HepG2 (cell line): Measurements from ENCODE around the gene SLC5A10. TPM values are rescaled to one million over a fixed set of nuclear protein-coding genes. Genes with fewer than 3 reads are reported as not detected.

Experiments used
- AKNA ChIP-seq: sonication (generic); formaldehyde crosslinking; IDR thresholded peaks from 2 replicates; pipeline ENCODE4 v1.4.0; 2020; ENCODE audit warnings: missing genetic modification reagents, borderline replicate concordance
- FOXK2 ChIP-seq: fragments of 450-650 bp; IDR thresholded peaks from 2 replicates; pipeline ENCODE4 v1.6.1; 2016
- HDAC2 ChIP-seq: sonication (generic); formaldehyde crosslinking; IDR thresholded peaks from 2 replicates; pipeline ENCODE4 v1.4.0; 2020; ENCODE audit warnings: missing genetic modification reagents
- KDM5B ChIP-seq: sonication (generic); formaldehyde crosslinking; IDR thresholded peaks from 2 replicates; pipeline ENCODE4 v1.4.0; 2020; ENCODE audit warnings: missing genetic modification reagents, mild to moderate bottlenecking, borderline replicate concordance
- NKX3-1 ChIP-seq: sonication (generic); formaldehyde crosslinking; IDR thresholded peaks from 2 replicates; pipeline ENCODE4 v1.5.0; 2020; ENCODE audit warnings: missing genetic modification reagents
- NR2F6 ChIP-seq, 2 experiments: IDR thresholded peaks; 2 replicates each; pipeline ENCODE4 v1.6.1; 2016; ENCODE audit warnings: antibody characterized with exemption in 1 of 2, mild to moderate bottlenecking in 1 of 2
- PBX2 ChIP-seq: IDR thresholded peaks from 2 replicates; pipeline ENCODE4 v1.6.1; 2016; ENCODE audit warnings: control low read depth
- POLR2AphosphoS5 ChIP-seq: IDR thresholded peaks from 2 replicates; pipeline ENCODE4 v1.6.1; 2012; ENCODE audit warnings: low read depth, low read length
- RCOR2 ChIP-seq: IDR thresholded peaks from 2 replicates; pipeline ENCODE4 v1.6.1; 2016; ENCODE audit warnings: missing biosample characterization, missing genetic modification reagents
- RXRA ChIP-seq: sonication (generic); formaldehyde crosslinking; IDR thresholded peaks from 2 replicates; pipeline ENCODE4 v1.5.1; 2020; ENCODE audit warnings: missing genetic modification reagents
- SP5 ChIP-seq: IDR thresholded peaks from 2 replicates; pipeline ENCODE4 v1.6.1; 2016; ENCODE audit warnings: low read depth, borderline replicate concordance
- ZFP91 ChIP-seq: sonication (generic); formaldehyde crosslinking; IDR thresholded peaks from 2 replicates; pipeline ENCODE4 v1.9.0; 2022; ENCODE audit warnings: missing genetic modification reagents, mild to moderate bottlenecking, borderline replicate concordance
- ZMYM2 ChIP-seq: sonication (generic); formaldehyde crosslinking; IDR thresholded peaks from 2 replicates; pipeline ENCODE4 v1.8.0; 2022; ENCODE audit warnings: mild to moderate bottlenecking, missing genetic modification reagents
- ZMYM3 ChIP-seq: sonication (generic); formaldehyde crosslinking; IDR thresholded peaks from 2 replicates; pipeline ENCODE4 v1.5.1; 2020; ENCODE audit warnings: mild to moderate bottlenecking, missing genetic modification reagents
- ZNF180 ChIP-seq: sonication (generic); formaldehyde crosslinking; IDR thresholded peaks from 2 replicates; pipeline ENCODE4 v1.4.0; 2020; ENCODE audit warnings: low read depth, missing genetic modification reagents, borderline replicate concordance
- ZNF251 ChIP-seq: sonication (generic); formaldehyde crosslinking; IDR thresholded peaks from 2 replicates; pipeline ENCODE4 v1.9.0; 2021; ENCODE audit warnings: mild to moderate bottlenecking, missing genetic modification reagents
- ZNF296 ChIP-seq: sonication (generic); formaldehyde crosslinking; conservative IDR thresholded peaks from 2 replicates; pipeline ENCODE4 v1.5.0; 2020; ENCODE audit warnings: mild to moderate bottlenecking, missing genetic modification reagents
- ZNF317 ChIP-seq: sonication (generic); formaldehyde crosslinking; IDR thresholded peaks from 2 replicates; pipeline ENCODE4 v1.5.0; 2020; ENCODE audit warnings: mild to moderate bottlenecking, missing genetic modification reagents
- polyA plus RNA-seq, 8 experiments: library from polyadenylated mRNA; depleted of rRNA in 3 of 8; stranded (reverse) in 7 of 8; unstranded in 1 of 8; fragments of >200 nt; fragmentation: Illumina TruSeq in 4 of 8; extraction: Trizol in 4 of 8; gene quantifications; 2 replicates each; pipeline versions ENCODE4 v1.2.1 to v1.2.3, GENCODE V29; 2011 to 2016; ENCODE audit warnings: low read depth in 4 of 8, missing spikeins in 1 of 8, mixed read lengths in 1 of 8; ENCODE audit not compliant: insufficient read depth in 1 of 8
- total RNA-seq, 5 experiments: library from RNA; depleted of rRNA; stranded (reverse); fragments of >200 nt; fragmentation: Illumina TruSeq; extraction: Trizol; gene quantifications; 2 replicates each; pipeline ENCODE4 v1.2.3, GENCODE V29; 2016; ENCODE audit warnings: low read depth in 1 of 5
- TF ChIP-seq, protein P1 (sequence below): sonication (generic); formaldehyde crosslinking; IDR thresholded peaks from 2 replicates; pipeline ENCODE4 v1.9.0; 2021; ENCODE audit warnings: missing genetic modification reagents, mild to moderate bottlenecking, borderline replicate concordance
- TF ChIP-seq, protein P2 (sequence below): sonication (generic); formaldehyde crosslinking; IDR thresholded peaks from 2 replicates; pipeline ENCODE4 v1.8.1; 2023; ENCODE audit warnings: missing genetic modification reagents, inconsistent platforms, borderline replicate concordance

Gene SLC5A10
- total and polyA plus RNA-seq, 2 of the 13 experiments (the other 11 are each of a cell fraction or from before 2014, with no cell fraction given): 0.05 TPM; not detected in 1

DNA sequence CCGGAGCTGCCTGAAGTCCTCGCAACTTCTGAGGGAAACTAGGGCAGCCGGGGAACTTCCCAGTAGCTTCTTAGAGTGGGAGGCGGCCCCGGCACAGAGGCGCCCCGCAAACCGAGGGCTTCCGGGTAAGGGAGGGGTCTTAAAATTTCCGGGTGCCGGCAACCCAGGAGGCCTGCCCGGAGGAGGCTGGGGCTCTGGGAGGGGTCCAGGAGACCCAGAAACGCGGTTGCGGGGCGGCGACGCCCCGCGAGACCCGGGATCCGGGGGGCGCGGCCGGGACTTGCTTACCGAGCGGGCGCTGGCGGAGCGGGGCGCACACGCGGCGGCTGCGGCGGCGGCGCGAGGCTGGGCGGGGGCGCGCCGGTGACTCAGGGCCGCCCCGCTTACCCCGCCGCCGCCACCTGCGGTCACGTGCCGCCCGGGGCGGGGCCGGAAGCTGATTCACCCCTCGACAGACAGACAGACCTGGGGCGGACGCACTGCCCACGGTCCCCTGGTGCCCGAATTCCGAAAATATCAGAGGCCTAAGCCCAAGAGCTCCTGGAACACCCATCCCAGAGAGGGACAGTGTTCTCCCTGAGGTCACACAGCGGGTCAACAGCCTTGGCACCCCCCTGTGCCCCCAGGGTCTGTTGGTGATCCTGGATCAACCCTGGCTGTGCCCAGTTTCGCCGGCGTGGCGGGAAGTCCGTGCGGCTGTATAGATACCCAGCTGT lies 52.6 kb downstream of the SLC5A10 start, which contains the start of gene FAM83G (continued):
- TF ChIP-seq RCOR2 (CRISPR knock-in tag) (no peak; the same call in 1 of the 2 replicates), AKNA (CRISPR knock-in tag) (no peak), PBX2 (CRISPR knock-in tag) (no peak), FOXK2 (no peak), ZNF317 (CRISPR knock-in tag) (no peak), ZFP91 (CRISPR knock-in tag) (no peak), SP5 (CRISPR knock-in tag) (0 out of 2 replicates have a peak, but pooled peaks have one; percentile 29), ZMYM3 (CRISPR knock-in tag) (no peak), ZNF296 (CRISPR knock-in tag) (no peak), ZMYM2 (CRISPR knock-in tag) (no peak), NR2F6 (IDR thresholded peaks at IDR 0.05) (no peak), NR2F6 (CRISPR knock-in tag; IDR thresholded peaks at IDR 0.05) (peak; percentile 8; the same call in 1 of the 2 replicates), NKX3-1 (CRISPR knock-in tag) (no peak), KDM5B (no peak), HDAC2 (CRISPR knock-in tag) (no peak), POLR2AphosphoS5 (peak; percentile 70), RXRA (no peak; the same call in 1 of the 2 replicates), ZNF180 (no peak), ZNF251 (no peak)
- TF ChIP-seq, protein P1, sequence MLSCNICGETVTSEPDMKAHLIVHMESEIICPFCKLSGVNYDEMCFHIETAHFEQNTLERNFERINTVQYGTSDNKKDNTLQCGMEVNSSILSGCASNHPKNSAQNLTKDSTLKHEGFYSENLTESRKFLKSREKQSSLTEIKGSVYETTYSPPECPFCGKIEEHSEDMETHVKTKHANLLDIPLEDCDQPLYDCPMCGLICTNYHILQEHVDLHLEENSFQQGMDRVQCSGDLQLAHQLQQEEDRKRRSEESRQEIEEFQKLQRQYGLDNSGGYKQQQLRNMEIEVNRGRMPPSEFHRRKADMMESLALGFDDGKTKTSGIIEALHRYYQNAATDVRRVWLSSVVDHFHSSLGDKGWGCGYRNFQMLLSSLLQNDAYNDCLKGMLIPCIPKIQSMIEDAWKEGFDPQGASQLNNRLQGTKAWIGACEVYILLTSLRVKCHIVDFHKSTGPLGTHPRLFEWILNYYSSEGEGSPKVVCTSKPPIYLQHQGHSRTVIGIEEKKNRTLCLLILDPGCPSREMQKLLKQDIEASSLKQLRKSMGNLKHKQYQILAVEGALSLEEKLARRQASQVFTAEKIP: no peak
- TF ChIP-seq, protein P2, sequence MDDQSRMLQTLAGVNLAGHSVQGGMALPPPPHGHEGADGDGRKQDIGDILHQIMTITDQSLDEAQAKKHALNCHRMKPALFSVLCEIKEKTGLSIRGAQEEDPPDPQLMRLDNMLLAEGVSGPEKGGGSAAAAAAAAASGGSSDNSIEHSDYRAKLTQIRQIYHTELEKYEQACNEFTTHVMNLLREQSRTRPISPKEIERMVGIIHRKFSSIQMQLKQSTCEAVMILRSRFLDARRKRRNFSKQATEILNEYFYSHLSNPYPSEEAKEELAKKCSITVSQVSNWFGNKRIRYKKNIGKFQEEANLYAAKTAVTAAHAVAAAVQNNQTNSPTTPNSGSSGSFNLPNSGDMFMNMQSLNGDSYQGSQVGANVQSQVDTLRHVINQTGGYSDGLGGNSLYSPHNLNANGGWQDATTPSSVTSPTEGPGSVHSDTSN (CRISPR knock-in tag): no peak
